ENCODE measurements around the gene KPNA4.

The KPNA4 gene

GRCh38 chr3:160447544-160447943 is 117.8 kb downstream of the KPNA4 start:
- no peak overlapping the region for H3K4me3 Mint-ChIP-seq
- DNase-seq (ENCODE audit: low spot score in 2 of 2) (no peak), ATAC-seq (ENCODE audit: low read depth) (no peak)
- H3K4me1 Mint-ChIP-seq: peaks cover 26% of the 10 kb centered on the region
- no peaks in the 10 kb centered on the region for H3K9me3 Mint-ChIP-seq
- H3K27me3 Mint-ChIP-seq: no peaks in the 10 kb centered on the region
- no peak overlapping the region for H3K27ac Mint-ChIP-seq
- peaks cover 14% of the 10 kb centered on the region for H3K36me3 Mint-ChIP-seq

- peaks cover 29% of the 10 kb centered on the region for H3K4me1 Mint-ChIP-seq
- H3K27me3 Mint-ChIP-seq: no peaks in the 10 kb centered on the region
- no peak for DNase-seq (ENCODE audit: low spot score in 2 of 2)
- ATAC-seq (ENCODE audit: low read depth): no peak
- H3K27ac Mint-ChIP-seq: no peak overlapping the region
- no peak overlapping the region for H3K4me3 Mint-ChIP-seq
- H3K36me3 Mint-ChIP-seq: peaks cover 16% of the 10 kb centered on the region
- H3K9me3 Mint-ChIP-seq: no peaks in the 10 kb centered on the region
These were observed 118.8 kb downstream of the KPNA4 start for GRCh38 chr3:160446522-160447056.

GRCh38 chr3:160445854-160446253 is 119.5 kb downstream of the KPNA4 start:
- Mint-ChIP-seq H3K36me3 (peaks cover 18% of the 10 kb centered on the region), H3K27ac (no peak overlapping the region), H3K4me1 (peaks cover 29% of the 10 kb centered on the region), H3K4me3 (no peak overlapping the region), H3K9me3 (no peaks in the 10 kb centered on the region), H3K27me3 (no peaks in the 10 kb centered on the region)
- DNase-seq (ENCODE audit: low spot score in 2 of 2): no peak
- no peak for ATAC-seq (ENCODE audit: low read depth)

Data from memory B cell (primary cell).